IMR-90 (cell line): ENCODE data around the gene OSBP2. TPM values are rescaled to one million over a fixed set of nuclear protein-coding genes. Genes with fewer than 3 reads are reported as not detected.

ENCODE experiments used
- ATAC-seq: fragments of 200-7000 bp; cut with Tn5 transposase; 2 replicates; pipeline ENCODE4 v1.9.1; 2020; ENCODE audit warnings: low read depth, mild to moderate bottlenecking, moderate library complexity
- BruUV-seq: library from RNA; stranded (reverse); fragments of 400-500 nt; replicated peaks from 2 replicates; lab custom pipeline; 2021; lab: Mats Ljungman, UMichigan
- CTCF ChIA-PET: fragments of 300-600 bp; formaldehyde crosslinking; extraction: SDS; loops from one replicate; lab custom pipeline; 2021; ENCODE audit warnings: antibody characterized with exemption; lab: Yijun Ruan, JAX
- POLR2A ChIA-PET: fragments of 300-600 bp; sonication (Branson Sonifier 250); formaldehyde crosslinking; loops from one replicate; lab custom pipeline; 2022; ENCODE audit warnings: antibody characterized with exemption; ENCODE audit not compliant: unreplicated experiment; lab: Charles Lee
- DNase-seq: peaks from one replicate; pipeline ENCODE4 v3.0.0; 2013
- H2AFZ ChIP-seq: replicated peaks from 2 replicates; pipeline ENCODE3; 2013; ENCODE audit warnings: low read length, mild to moderate bottlenecking; ENCODE audit not compliant: poor library complexity
- H2AK5ac ChIP-seq: 2 replicates; pipeline ENCODE4 v1.6.1; 2013; ENCODE audit warnings: low read depth, low read length, inconsistent platforms
- H2AK9ac ChIP-seq: replicated peaks from 2 replicates; pipeline ENCODE3; 2013; ENCODE audit warnings: mild to moderate bottlenecking, low read depth, low read length, moderate library complexity; ENCODE audit not compliant: poor library complexity
- H2BK120ac ChIP-seq: 2 replicates; pipeline ENCODE4 v1.6.1; 2013; ENCODE audit warnings: low read depth, low read length, inconsistent platforms
- H2BK15ac ChIP-seq: 3 replicates; pipeline ENCODE4 v1.6.1; 2013; ENCODE audit warnings: low read depth, low read length, inconsistent platforms
- H2BK20ac ChIP-seq: 2 replicates; pipeline ENCODE4 v1.6.1; 2013; ENCODE audit warnings: low read depth, mild to moderate bottlenecking, inconsistent platforms, low read length, moderate library complexity
- H2BK5ac ChIP-seq: 2 replicates; pipeline ENCODE4 v1.6.1; 2013; ENCODE audit warnings: mild to moderate bottlenecking, low read depth, low read length, inconsistent platforms; ENCODE audit not compliant: poor library complexity, severe bottlenecking
- H3K14ac ChIP-seq: replicated peaks from 2 replicates; pipeline ENCODE4 v1.6.1; 2013; ENCODE audit warnings: low read depth, low read length, inconsistent platforms
- H3K18ac ChIP-seq: 2 replicates; pipeline ENCODE4 v1.6.1; 2013; ENCODE audit warnings: low read depth, low read length, control low read depth
- H3K23ac ChIP-seq: 2 replicates; pipeline ENCODE4 v1.6.1; 2013; ENCODE audit warnings: low read depth, low read length, inconsistent platforms
- H3K27ac ChIP-seq: 2 replicates; pipeline ENCODE4 v1.5.1; 2013; ENCODE audit warnings: mild to moderate bottlenecking, control low read depth, low read length; ENCODE audit not compliant: insufficient read depth
- H3K27me3 ChIP-seq: 2 replicates; pipeline ENCODE4 v1.6.1; 2013; ENCODE audit warnings: low read length; ENCODE audit not compliant: control insufficient read depth, insufficient read depth
- H3K36me3 ChIP-seq: 2 replicates; pipeline ENCODE4 v1.6.1; 2013; ENCODE audit warnings: low read length, mixed read lengths; ENCODE audit not compliant: control insufficient read depth, insufficient read depth
- H3K4ac ChIP-seq: 2 replicates; pipeline ENCODE4 v1.6.1; 2013; ENCODE audit warnings: low read depth, low read length, inconsistent platforms
- H3K4me1 ChIP-seq: 2 replicates; pipeline ENCODE4 v1.6.1; 2013; ENCODE audit warnings: low read length, mixed read lengths; ENCODE audit not compliant: control insufficient read depth, insufficient read depth
- H3K4me2 ChIP-seq: 2 replicates; pipeline ENCODE4 v1.6.1; 2013; ENCODE audit warnings: low read depth, mild to moderate bottlenecking, control low read depth, low read length, moderate library complexity
- H3K4me3 ChIP-seq: 2 replicates; pipeline ENCODE4 v1.5.1; 2013; ENCODE audit warnings: low read depth, mild to moderate bottlenecking, control low read depth, low read length, moderate library complexity; ENCODE audit not compliant: insufficient read depth
- H3K56ac ChIP-seq: 2 replicates; pipeline ENCODE4 v1.6.1; 2013; ENCODE audit warnings: low read length, inconsistent platforms; ENCODE audit not compliant: insufficient read depth; ENCODE audit errors: extremely low read depth
- H3K79me1 ChIP-seq, 2 experiments: 2 replicates each; pipeline ENCODE4 v1.6.1; 2013; ENCODE audit warnings: low read length in 2 of 2, inconsistent platforms in 1 of 2, low read depth in 1 of 2
- H3K9ac ChIP-seq: 2 replicates; pipeline ENCODE4 v1.6.1; 2013; ENCODE audit warnings: low read depth, low read length, control low read depth
- H3K9me1 ChIP-seq: 2 replicates; pipeline ENCODE4 v1.6.1; 2013; ENCODE audit warnings: low read length, inconsistent platforms; ENCODE audit not compliant: insufficient read depth
- H3K9me3 ChIP-seq: 2 replicates; pipeline ENCODE4 v1.6.1; 2013; ENCODE audit warnings: low read length; ENCODE audit not compliant: control insufficient read depth, insufficient read depth
- H4K20me1 ChIP-seq: 2 replicates; pipeline ENCODE4 v1.6.1; 2013; ENCODE audit warnings: low read length, inconsistent platforms; ENCODE audit not compliant: insufficient read depth
- H4K5ac ChIP-seq: 2 replicates; pipeline ENCODE4 v1.6.1; 2013; ENCODE audit warnings: mild to moderate bottlenecking, low read depth, low read length, control low read depth
- H4K8ac ChIP-seq, 2 experiments: 2 replicates each; pipeline ENCODE4 v1.6.1; 2013; ENCODE audit warnings: low read depth in 2 of 2, low read length in 2 of 2, control low read depth in 1 of 2, inconsistent platforms in 1 of 2
- H4K91ac ChIP-seq: 2 replicates; pipeline ENCODE4 v1.6.1; 2013; ENCODE audit warnings: low read depth, low read length, inconsistent platforms; ENCODE audit not compliant: insufficient read depth
- BHLHE40 ChIP-seq: fragments of 150-350 bp; IDR thresholded peaks from 2 replicates; pipeline ENCODE4 v1.6.1; 2016; ENCODE audit warnings: mild to moderate bottlenecking, low read depth, low read length
- CEBPB ChIP-seq: IDR thresholded peaks from 2 replicates; pipeline ENCODE4 v1.6.1; 2012; ENCODE audit warnings: low read depth, low read length, improper control_type of control experiment
- CHD1 ChIP-seq: IDR thresholded peaks from 2 replicates; pipeline ENCODE4 v1.6.1; 2012; ENCODE audit warnings: low read depth, low read length, improper control_type of control experiment
- FOS ChIP-seq: fragments of 150-350 bp; IDR thresholded peaks from 2 replicates; pipeline ENCODE4 v1.6.1; 2016; ENCODE audit warnings: low read depth, low read length
- MAZ ChIP-seq: IDR thresholded peaks from 2 replicates; pipeline ENCODE4 v1.6.1; 2012; ENCODE audit warnings: low read depth, mild to moderate bottlenecking, low read length, improper control_type of control experiment, moderate library complexity, borderline replicate concordance
- SMC3 ChIP-seq: fragments of 150-350 bp; IDR thresholded peaks from 2 replicates; pipeline ENCODE4 v1.6.1; 2016; ENCODE audit warnings: low read depth, mild to moderate bottlenecking, antibody characterized with exemption, low read length, moderate library complexity
- WGBS, 2 experiments: methylation state at CpG; one replicate each; pipeline versions ENCODE4 v1.1.5 to v1.1.7; 2013; ENCODE audit warnings: missing lambda C conversion rate in 2 of 2; ENCODE audit not compliant: insufficient read length in 1 of 2; ENCODE audit errors: extremely low coverage in 2 of 2; 5-methylcytosine and 5-hydroxymethylcytosine counted together
- dilution Hi-C: fragments of 300-500 bp; cut with HindIII; formaldehyde crosslinking; loops from one replicate; pipeline ENCODE4 v1.14.3; 2018; ENCODE audit warnings: low sequenced_read_pairs; ENCODE audit not compliant: unreplicated experiment
- in situ Hi-C: fragments of 300-500 bp; cut with MboI; formaldehyde crosslinking; loops from 3 replicates; pipeline ENCODE4 v1.14.3; 2019; ENCODE audit warnings: low sequenced_read_pairs, inconsistent platforms, mixed read lengths
- intact Hi-C: fragments of 100-400 bp; cut with micrococcal nuclease; formaldehyde crosslinking; loops from 2 replicates; pipeline ENCODE4 v1.10.0; 2022
- polyA plus RNA-seq, 3 experiments: library from polyadenylated mRNA; depleted of rRNA; stranded (reverse); fragments of >200 nt; gene quantifications; 2 replicates each; pipeline ENCODE4 v1.2.3, GENCODE V29; 2012; ENCODE audit warnings: low replicate concordance in 1 of 3
- total RNA-seq: library from RNA; depleted of rRNA; stranded (reverse); fragments of >200 nt; gene quantifications from 2 replicates; pipeline ENCODE4 v1.2.3, GENCODE V29; 2012
- TF ChIP-seq, protein P1 (sequence below): fragments of 150-350 bp; IDR thresholded peaks from 2 replicates; pipeline ENCODE4 v1.6.1; 2017; ENCODE audit warnings: mild to moderate bottlenecking, antibody characterized with exemption, low read length, low read depth

OSBP2 gene
- total and polyA plus RNA-seq, 2 of the 4 experiments (the other 2 are of a cell fraction), result 1.8 to 2.2 TPM

DNA sequence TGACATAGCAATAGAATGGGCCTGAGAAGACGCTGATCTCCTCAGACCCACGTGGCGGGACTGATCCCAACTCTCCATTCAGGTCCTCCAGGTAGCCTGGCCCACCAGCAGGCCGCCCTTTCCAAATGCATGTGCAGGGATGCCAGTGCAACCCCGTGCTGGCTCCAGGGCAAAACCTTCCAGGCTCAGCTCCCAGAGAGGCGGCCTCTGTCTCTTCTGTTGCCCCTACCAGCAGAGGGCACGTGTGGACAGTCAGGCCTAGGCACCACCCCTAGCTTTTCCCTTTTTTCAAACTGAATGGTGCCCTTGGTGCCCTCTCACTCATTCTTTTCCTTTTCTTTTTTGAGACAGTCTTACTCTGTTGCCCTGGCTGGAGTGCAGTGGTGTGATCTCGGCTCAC, 121.7 kb downstream of the OSBP2 start:
- POLR2A ChIA-PET, result no interaction called here
- Histone ChIP-seq H2AFZ (no peak overlapping the region), H3K9ac (no peak overlapping the region), H2BK5ac (no peak overlapping the region), H3K27ac (no peak overlapping the region), H3K4me3 (no peak overlapping the region), H3K18ac (no peak overlapping the region), H3K27me3 (peaks cover 18% of the 10 kb centered on the region), H3K9me1 (no peaks in the 10 kb centered on the region), H3K4me1 (no peaks in the 10 kb centered on the region), H2AK9ac (no peak overlapping the region), H3K56ac (no peak overlapping the region), H3K14ac (no peak overlapping the region), H4K91ac (no peak overlapping the region), H4K5ac (no peak overlapping the region), H4K20me1 (no peaks in the 10 kb centered on the region), H3K4ac (no peak overlapping the region), H2BK120ac (no peak overlapping the region), H3K4me2 (no peak overlapping the region), H2AK5ac (no peak overlapping the region), H3K79me1 (no peaks in the 10 kb centered on the region), H2BK20ac (no peak overlapping the region), H2BK15ac (no peak overlapping the region), H3K9me3 (no peaks in the 10 kb centered on the region), H3K36me3 (no peaks in the 10 kb centered on the region), H4K8ac (no peak overlapping the region), H3K23ac (no peak overlapping the region)
- in situ Hi-C loops, result no loop called here
- intact Hi-C loops, result no loop called here
- BruUV-seq, result no TSS peak
- CTCF ChIA-PET, result no interaction called here
- TF ChIP-seq SMC3 (no peak), BHLHE40 (no peak), CHD1 (no peak), CEBPB (no peak), MAZ (no peak), FOS (no peak)
- TF ChIP-seq, protein P1, sequence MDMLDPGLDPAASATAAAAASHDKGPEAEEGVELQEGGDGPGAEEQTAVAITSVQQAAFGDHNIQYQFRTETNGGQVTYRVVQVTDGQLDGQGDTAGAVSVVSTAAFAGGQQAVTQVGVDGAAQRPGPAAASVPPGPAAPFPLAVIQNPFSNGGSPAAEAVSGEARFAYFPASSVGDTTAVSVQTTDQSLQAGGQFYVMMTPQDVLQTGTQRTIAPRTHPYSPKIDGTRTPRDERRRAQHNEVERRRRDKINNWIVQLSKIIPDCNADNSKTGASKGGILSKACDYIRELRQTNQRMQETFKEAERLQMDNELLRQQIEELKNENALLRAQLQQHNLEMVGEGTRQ, result no peak
- DNase-seq (no peak), ATAC-seq (no peak)
- 66% methylated on average over 5 of the region's 8 CpGs; no CpG with 5 or more reads in 1 of the 2 experiments for WGBS, 2 experiments
- dilution Hi-C loops, result no loop called here
